NB4 (cell line): ENCODE measurements around the gene TUBE1.
"Not testable (repeated sequence)": the region's sequence is repeated elsewhere in the genome, so short reads cannot be mapped to it uniquely, and the experiment has no call there.

Experiments used
- DNase-seq: peaks from one replicate; pipeline ENCODE4 v3.0.0; 2010; ENCODE audit warnings: low read depth
- H3K4me3 ChIP-seq: one replicate; pipeline ENCODE4 v1.5.1; 2011; ENCODE audit warnings: mild to moderate bottlenecking, low read depth, low read length, moderate library complexity
- MYC ChIP-seq: IDR thresholded peaks from 2 replicates; pipeline ENCODE4 v1.6.1; 2011; ENCODE audit warnings: low read depth, low read length
- POLR2A ChIP-seq: IDR thresholded peaks from 2 replicates; pipeline ENCODE4 v1.6.1; 2011; ENCODE audit warnings: mild to moderate bottlenecking; ENCODE audit not compliant: insufficient read length; ENCODE audit errors: extremely low read depth
- TF ChIP-seq, protein P1 (sequence below): IDR thresholded peaks from one replicate; pipeline ENCODE4 v1.5.1; 2012; ENCODE audit warnings: low read depth, low read length
- TF ChIP-seq, protein P2 (sequence below): IDR thresholded peaks from 2 replicates; pipeline ENCODE4 v1.6.1; 2011; ENCODE audit warnings: low read depth, low read length

TUBE1 gene

DNA sequence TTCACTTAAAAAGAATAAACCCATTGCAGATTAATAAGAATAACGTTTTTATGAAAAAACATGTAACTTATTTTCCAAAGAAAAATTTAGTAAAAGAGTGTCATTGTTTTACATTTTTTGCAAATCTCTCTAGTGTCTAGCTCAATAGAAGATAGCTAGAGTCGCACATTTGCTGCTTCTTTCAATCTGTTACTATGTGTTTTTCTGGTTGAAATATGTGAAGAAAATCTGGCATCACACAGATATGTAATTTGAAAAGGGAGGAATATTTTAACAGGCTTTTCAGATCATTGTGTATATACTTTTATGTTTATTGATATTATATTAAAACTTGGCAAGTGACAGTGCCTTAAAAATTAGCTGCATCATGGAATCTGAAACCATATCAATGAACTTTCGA, 24.3 kb downstream of the TUBE1 start:
- no peak for TF ChIP-seq POLR2A
- no peak for TF ChIP-seq MYC
- TF ChIP-seq, protein P1, sequence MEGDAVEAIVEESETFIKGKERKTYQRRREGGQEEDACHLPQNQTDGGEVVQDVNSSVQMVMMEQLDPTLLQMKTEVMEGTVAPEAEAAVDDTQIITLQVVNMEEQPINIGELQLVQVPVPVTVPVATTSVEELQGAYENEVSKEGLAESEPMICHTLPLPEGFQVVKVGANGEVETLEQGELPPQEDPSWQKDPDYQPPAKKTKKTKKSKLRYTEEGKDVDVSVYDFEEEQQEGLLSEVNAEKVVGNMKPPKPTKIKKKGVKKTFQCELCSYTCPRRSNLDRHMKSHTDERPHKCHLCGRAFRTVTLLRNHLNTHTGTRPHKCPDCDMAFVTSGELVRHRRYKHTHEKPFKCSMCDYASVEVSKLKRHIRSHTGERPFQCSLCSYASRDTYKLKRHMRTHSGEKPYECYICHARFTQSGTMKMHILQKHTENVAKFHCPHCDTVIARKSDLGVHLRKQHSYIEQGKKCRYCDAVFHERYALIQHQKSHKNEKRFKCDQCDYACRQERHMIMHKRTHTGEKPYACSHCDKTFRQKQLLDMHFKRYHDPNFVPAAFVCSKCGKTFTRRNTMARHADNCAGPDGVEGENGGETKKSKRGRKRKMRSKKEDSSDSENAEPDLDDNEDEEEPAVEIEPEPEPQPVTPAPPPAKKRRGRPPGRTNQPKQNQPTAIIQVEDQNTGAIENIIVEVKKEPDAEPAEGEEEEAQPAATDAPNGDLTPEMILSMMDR, result no peak
- TF ChIP-seq, protein P2, sequence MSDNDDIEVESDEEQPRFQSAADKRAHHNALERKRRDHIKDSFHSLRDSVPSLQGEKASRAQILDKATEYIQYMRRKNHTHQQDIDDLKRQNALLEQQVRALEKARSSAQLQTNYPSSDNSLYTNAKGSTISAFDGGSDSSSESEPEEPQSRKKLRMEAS, result no peak
- no peak for DNase-seq
- no peak overlapping the region for H3K4me3 ChIP-seq

DNA sequence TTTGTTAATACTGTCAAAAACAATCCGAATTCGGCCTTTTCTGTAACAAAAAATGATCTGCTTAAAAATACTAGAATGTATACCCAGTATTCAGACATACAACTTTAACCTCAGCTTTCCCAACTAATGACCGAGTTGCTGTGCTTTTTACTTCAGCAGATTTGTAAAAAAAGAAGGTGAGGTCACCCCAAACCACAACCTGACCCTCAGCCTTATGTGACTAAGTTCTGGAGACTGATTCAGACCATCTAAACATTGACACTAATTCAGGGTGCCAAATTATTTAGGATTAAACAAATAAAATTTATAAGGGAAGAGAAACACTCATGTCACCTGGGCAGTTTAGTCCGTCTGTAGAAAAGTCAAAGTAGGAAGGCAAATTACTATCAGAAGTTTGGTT, 25.7 kb downstream of the TUBE1 start:
- TF ChIP-seq, protein P1, result no peak
- TF ChIP-seq MYC (no peak), POLR2A (no peak)
- TF ChIP-seq, protein P2, result no peak
- no peak for DNase-seq
- H3K4me3 ChIP-seq, result no peak overlapping the region

DNA sequence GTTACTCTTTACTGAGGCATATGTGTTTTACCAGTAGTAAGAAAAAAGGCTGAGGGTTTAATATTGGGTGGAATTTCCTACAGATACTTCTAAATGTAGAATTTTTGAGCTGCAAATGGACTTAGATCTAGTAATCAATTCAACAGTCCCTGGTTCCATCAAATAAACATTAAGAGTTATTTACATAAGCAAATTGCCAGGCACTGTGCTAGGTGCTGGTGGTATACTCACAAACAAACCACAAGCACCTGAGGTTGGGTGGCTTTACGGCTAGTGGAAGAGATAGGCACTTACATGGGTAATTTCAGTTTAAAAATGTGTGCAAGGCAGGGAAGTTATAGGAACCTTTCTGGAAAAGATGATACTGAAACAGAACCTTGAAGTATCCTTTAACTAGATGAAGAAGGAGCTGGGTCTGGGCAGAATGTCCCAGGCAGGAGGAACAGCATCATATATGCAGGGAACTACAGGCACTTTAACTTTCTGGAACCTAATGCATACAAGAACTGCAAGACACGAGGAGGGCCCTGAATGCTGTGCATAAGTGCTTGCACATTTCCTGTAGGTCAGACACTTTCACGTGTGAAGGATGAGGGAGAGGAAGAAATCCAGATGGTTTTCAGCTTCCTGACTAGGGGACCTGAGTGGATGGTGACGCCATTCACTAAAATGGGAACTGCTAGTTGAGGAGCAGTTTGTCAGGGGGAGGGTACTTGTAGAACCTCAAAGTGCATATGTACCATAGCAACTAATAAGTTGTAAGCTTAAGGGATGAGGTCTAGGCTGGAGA, 28.8 kb downstream of the TUBE1 start:
- TF ChIP-seq, protein P2, result no peak
- TF ChIP-seq MYC, result no peak
- TF ChIP-seq POLR2A, result no peak
- TF ChIP-seq, protein P1, result no peak
- DNase-seq, result no peak
- no peak overlapping the region for H3K4me3 ChIP-seq

DNA sequence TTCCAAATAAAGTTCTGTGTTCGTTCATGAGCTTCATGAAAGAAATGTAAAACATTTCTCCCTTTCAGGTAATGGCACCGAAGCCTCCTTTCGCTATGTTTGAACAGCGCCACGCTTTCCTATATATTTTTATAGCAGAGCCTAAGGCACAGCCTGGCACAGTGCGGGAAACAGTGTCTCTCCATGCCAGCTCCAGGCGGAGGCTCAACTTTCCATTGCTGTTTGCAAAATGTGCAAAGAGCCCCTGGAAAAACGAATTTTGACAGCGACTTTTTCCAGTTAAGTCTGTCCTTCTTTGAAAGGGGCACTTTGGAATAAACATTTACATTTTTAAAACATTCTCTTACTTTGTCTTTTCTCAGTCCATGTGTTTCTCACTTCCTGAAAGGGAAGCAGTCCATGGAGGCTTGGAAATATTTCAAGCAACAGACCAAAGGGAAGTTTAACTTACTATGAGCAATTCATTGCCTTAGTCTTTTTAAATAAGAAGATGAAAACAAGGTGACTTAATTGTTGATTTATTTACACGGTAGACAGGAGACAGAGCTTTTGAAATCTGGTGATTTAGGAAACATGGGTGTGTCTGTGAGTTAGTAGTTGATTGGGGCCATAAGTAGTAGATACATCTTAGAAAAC, 32.6 kb downstream of the TUBE1 start:
- DNase-seq, result no peak
- H3K4me3 ChIP-seq, result no peak overlapping the region
- TF ChIP-seq POLR2A (no peak), MYC (no peak)
- TF ChIP-seq, protein P1, result no peak
- TF ChIP-seq, protein P2, result no peak

DNA sequence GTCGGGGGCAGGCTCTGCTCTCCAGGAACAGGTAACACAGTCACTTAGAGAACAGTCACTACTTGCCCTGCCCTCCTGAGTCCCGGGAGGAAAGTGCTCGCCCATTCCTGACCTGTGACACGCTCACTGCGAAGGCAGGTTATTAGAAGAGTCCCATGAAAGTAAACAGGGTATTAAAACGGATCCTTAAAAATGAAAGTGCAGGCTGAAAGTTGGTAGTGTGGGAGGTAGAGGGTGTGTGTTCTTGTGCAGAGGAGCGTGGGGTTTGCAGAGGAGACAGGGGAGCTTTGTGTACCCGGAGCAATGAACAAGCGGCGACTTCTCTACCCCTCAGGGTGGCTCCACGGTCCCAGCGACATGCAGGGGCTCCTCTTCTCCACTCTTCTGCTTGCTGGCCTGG, 33.3 kb downstream of the TUBE1 start, which contains the start of gene CCN6:
TSS of gene CCN6 (plus strand) at position 104 of the 400 bp plus-strand sequence. CDS start at position 358, 254 bp downstream.
- no peak for DNase-seq
- TF ChIP-seq, protein P2, result no peak
- TF ChIP-seq MYC (no peak), POLR2A (no peak)
- TF ChIP-seq, protein P1, result no peak
- no peak within 1 kb of the TSS for H3K4me3 ChIP-seq

DNA sequence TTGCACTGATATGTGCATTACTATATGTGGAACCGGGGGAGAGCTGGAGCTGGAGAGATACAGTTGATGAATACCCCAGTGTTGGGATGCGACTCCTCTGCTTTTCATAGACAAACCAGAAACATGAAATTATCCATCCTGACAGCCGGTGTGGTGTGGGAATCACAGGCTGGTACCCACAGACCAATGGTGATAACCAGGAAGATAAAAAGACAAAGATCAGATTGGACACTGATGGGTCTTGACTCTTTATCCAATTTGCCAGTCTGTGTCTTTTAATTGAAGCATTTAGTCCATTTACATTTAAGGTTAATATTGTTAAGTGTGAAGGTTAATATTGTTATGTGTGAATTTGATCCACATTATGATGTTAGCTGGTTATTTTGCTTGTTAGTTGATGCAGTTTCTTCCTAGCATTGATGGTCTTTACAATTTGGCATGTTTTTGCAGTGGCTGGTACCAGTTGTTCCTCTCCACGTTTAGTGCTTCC, 36.0 kb downstream of the TUBE1 start:
- DNase-seq, H3K4me3 ChIP-seq: not testable (repeated sequence)
